ENCODE measurements around the gene DIP2C.

GRCh38 chr10:509361-510102 lies 179.9 kb downstream of the DIP2C start:
- no peak for TF ChIP-seq CTCF (conservative IDR thresholded peaks at IDR 0.05 in 1 of 2, IDR thresholded peaks at IDR 0.05 in 1 of 2; ENCODE audit: extremely low read depth in 1 of 2, insufficient read depth in 1 of 2, low read depth in 1 of 2, low read length in 2 of 2)
- no peak for TF ChIP-seq EZH2 (IDR thresholded peaks at IDR 0.05; ENCODE audit: borderline replicate concordance, low read length)

Data from mammary epithelial cell (primary cell).